Lung (tissue), 12 donors: ENCODE data around the gene CNTNAP2. TPM values are rescaled to one million over a fixed set of nuclear protein-coding genes. Genes with fewer than 3 reads are reported as not detected.
A peak's percentile ranks its signal among the peaks of the same experiment; 100 is the strongest.
"Not testable (repeated sequence)": the region's sequence is repeated elsewhere in the genome, so short reads cannot be mapped to it uniquely, and the experiment has no call there.

Source experiments
- ATAC-seq: fragments of 200-7000 bp; cut with Tn5 transposase; one replicate; pipeline ENCODE4 v1.9.1; 2020; ENCODE audit warnings: moderate number of reproducible peaks; ENCODE audit not compliant: insufficient read depth, low FRiP score
- DNase-seq, 3 donors: peaks; one replicate each; pipeline ENCODE4 v3.0.0-alpha.2; 2013 to 2017
- H3K27ac ChIP-seq, 2 donors: one replicate each; pipeline ENCODE4 v1.5.1; 2013; ENCODE audit warnings: mild to moderate bottlenecking in 2 of 2, moderate library complexity in 2 of 2, control low read depth in 1 of 2, inconsistent platforms in 1 of 2, low read depth in 1 of 2, low read length in 1 of 2
- H3K27me3 ChIP-seq, 3 donors: one replicate each; pipeline ENCODE4 v1.5.1; 2013; ENCODE audit warnings: low read length in 2 of 3; ENCODE audit not compliant: control insufficient read depth in 3 of 3, insufficient read depth in 3 of 3
- H3K36me3 ChIP-seq, 4 donors: one replicate each; pipeline ENCODE4 v1.5.1; 2013; ENCODE audit warnings: low read length in 4 of 4, mild to moderate bottlenecking in 1 of 4, moderate library complexity in 1 of 4; ENCODE audit not compliant: control insufficient read depth in 4 of 4, insufficient read depth in 4 of 4
- H3K4me1 ChIP-seq, 5 donors: one replicate each; pipeline ENCODE4 v1.5.1; 2013; ENCODE audit warnings: low read length in 5 of 5, mild to moderate bottlenecking in 2 of 5, moderate library complexity in 1 of 5; ENCODE audit not compliant: control insufficient read depth in 5 of 5, insufficient read depth in 5 of 5
- H3K4me3 ChIP-seq: one replicate; pipeline ENCODE4 v1.5.1; 2013; ENCODE audit warnings: mild to moderate bottlenecking, control low read depth, moderate library complexity
- H3K9ac ChIP-seq, 2 donors: one replicate each; pipeline ENCODE4 v1.5.1; 2013; ENCODE audit warnings: low read length in 2 of 2, control low read depth in 1 of 2; ENCODE audit not compliant: insufficient read depth in 1 of 2
- H3K9me3 ChIP-seq, 4 donors: one replicate each; pipeline ENCODE4 v1.5.1; 2013; ENCODE audit warnings: low read length in 3 of 4, mild to moderate bottlenecking in 1 of 4, moderate library complexity in 1 of 4; ENCODE audit not compliant: control insufficient read depth in 4 of 4, insufficient read depth in 3 of 4
- WGBS, 2 donors: extraction: QIAGEN DNeasy Blood & Tissue Kit; methylation state at CpG; one replicate each; pipeline ENCODE4 v1.1.7; 2013; 5-methylcytosine and 5-hydroxymethylcytosine counted together
- polyA plus RNA-seq, 2 donors: library from polyadenylated mRNA; stranded (reverse); fragments of 200-250 nt; gene quantifications; one replicate each; pipeline ENCODE4 v1.2.1, GENCODE V29; 2013
- total RNA-seq, 2 donors: library from RNA; depleted of rRNA in 1 of 2; stranded (reverse); fragments of >200 nt in 1 of 2; gene quantifications; one replicate each; pipeline ENCODE4 v1.2.1, GENCODE V29; 2014 to 2021
- TF ChIP-seq, protein P1 (sequence below): IDR thresholded peaks from 2 replicates; pipeline ENCODE4 v1.5.1; 2012; ENCODE audit warnings: mild to moderate bottlenecking; ENCODE audit errors: control extremely low read depth, extremely low read depth
- donor health status: control.
- donor health status: control.
- donor health status: Bipolar disorder and iron deficiency.
- donor health status: healthy.
- donor health status: DM: yes; HTN: yes; CAD: no.

The CNTNAP2 gene
- total and polyA plus RNA-seq, 4 donors = 0.18 to 45.3 (median 0.52) TPM

DNA sequence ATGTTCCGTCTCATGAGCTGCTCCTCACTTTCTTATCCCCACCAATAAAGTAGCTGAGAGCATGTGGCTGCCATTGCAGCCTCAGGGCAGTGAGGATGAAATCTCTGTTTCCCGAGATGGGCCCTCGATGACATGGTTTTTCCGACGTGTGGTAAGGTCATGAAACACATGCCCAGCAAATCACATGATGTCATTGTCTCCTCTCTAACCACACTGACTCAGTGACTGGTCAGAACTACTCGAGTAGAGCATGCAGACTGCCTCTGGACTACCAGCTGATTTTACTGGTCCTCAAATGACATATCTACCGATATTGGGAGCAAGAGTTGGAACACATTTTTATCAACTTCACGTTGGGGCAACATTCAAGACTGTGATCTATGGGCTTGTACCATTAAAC, 786.1 kb downstream of the CNTNAP2 start:
- no peak overlapping the region for H3K9ac ChIP-seq
- H3K4me3 ChIP-seq = no peak overlapping the region
- H3K27ac ChIP-seq = no peak overlapping the region
- ATAC-seq (no peak), DNase-seq (no peak)
- WGBS, 2 donors = 84 to 91% methylated on average over 8 of the region's 8 CpGs
- TF ChIP-seq, protein P1, sequence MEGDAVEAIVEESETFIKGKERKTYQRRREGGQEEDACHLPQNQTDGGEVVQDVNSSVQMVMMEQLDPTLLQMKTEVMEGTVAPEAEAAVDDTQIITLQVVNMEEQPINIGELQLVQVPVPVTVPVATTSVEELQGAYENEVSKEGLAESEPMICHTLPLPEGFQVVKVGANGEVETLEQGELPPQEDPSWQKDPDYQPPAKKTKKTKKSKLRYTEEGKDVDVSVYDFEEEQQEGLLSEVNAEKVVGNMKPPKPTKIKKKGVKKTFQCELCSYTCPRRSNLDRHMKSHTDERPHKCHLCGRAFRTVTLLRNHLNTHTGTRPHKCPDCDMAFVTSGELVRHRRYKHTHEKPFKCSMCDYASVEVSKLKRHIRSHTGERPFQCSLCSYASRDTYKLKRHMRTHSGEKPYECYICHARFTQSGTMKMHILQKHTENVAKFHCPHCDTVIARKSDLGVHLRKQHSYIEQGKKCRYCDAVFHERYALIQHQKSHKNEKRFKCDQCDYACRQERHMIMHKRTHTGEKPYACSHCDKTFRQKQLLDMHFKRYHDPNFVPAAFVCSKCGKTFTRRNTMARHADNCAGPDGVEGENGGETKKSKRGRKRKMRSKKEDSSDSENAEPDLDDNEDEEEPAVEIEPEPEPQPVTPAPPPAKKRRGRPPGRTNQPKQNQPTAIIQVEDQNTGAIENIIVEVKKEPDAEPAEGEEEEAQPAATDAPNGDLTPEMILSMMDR = no peak
- H3K4me1 ChIP-seq = no peaks in the 10 kb centered on the region
- H3K9me3 ChIP-seq = no peaks in the 10 kb centered on the region
- H3K27me3 ChIP-seq = no peaks in the 10 kb centered on the region
- H3K36me3 ChIP-seq = no peaks in the 10 kb centered on the region

DNA sequence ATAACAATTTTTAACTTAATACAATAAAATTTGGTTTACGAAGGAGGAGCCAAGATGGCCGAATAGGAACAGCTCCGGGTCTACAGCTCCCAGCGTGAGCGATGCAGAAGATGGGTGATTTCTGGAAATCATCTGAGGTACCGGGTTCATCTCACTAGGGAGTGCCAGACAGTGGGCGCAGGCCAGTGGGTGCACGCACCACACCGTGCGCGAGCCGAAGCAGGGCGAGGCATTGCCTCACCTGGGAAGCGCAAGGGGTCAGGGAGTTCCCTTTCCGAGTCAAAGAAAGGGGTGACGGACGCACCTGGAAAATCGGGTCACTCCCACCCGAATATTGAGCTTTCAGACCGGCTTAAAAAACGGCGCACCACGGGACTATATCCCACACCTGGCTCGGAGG, 789.1 kb downstream of the CNTNAP2 start:
- H3K9me3 ChIP-seq, DNase-seq, H3K27ac ChIP-seq, H3K36me3 ChIP-seq, H3K27me3 ChIP-seq, H3K4me1 ChIP-seq, H3K9ac ChIP-seq, H3K4me3 ChIP-seq, ATAC-seq: not testable (repeated sequence)
- WGBS, 2 donors = 95 to 96% methylated on average over 24 of the region's 24 CpGs

GRCh38 chr7:146922782-146923181, 806.2 kb downstream of the CNTNAP2 start:
- Histone ChIP-seq H3K27ac (no peak overlapping the region), H3K9me3 (peaks cover 0 to 5% (median 2%) of the 10 kb centered on the region in 4 donors), H3K9ac (no peak overlapping the region), H3K36me3 (no peaks in the 10 kb centered on the region), H3K4me3 (no peak overlapping the region), H3K27me3 (no peaks in the 10 kb centered on the region), H3K4me1 (no peaks in the 10 kb centered on the region)
- DNase-seq (no peak), ATAC-seq (no peak)
- TF ChIP-seq, protein P1 = no peak
- WGBS, 2 donors = 66 to 75% methylated on average over 2 of the region's 2 CpGs

DNA sequence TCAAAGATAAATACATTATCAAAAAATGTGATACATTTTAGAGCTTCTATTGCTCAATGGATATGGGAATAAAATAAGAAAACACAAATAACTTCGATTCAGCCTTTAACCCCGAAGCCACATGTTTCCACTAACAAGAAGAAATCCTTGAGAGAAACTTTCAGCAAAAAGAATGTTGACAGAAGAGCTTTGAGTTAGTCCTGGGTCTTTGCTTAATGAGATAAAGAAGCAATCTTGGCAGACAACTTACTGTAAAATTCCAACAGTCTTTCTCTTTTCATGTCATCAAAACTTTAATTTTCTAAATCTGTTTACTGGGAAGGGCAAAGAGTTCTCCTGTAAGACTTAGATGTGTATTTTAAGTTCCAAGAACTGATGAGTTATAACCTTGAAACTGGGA, 810.2 kb downstream of the CNTNAP2 start:
- 37 to 76% methylated on average over 2 of the region's 2 CpGs for WGBS, 2 donors
- no peak overlapping the region for H3K4me3 ChIP-seq
- no peaks in the 10 kb centered on the region for H3K27me3 ChIP-seq
- no peak for ATAC-seq
- H3K27ac ChIP-seq = no peak overlapping the region
- H3K4me1 ChIP-seq = no peaks in the 10 kb centered on the region
- H3K9ac ChIP-seq = no peak overlapping the region
- no peaks in the 10 kb centered on the region for H3K9me3 ChIP-seq
- DNase-seq = peak in 2 of 3 donors; percentile 21 to 33
- TF ChIP-seq, protein P1 = no peak
- H3K36me3 ChIP-seq = no peaks in the 10 kb centered on the region
